ENCODE measurements around the gene STK25.

DNA sequence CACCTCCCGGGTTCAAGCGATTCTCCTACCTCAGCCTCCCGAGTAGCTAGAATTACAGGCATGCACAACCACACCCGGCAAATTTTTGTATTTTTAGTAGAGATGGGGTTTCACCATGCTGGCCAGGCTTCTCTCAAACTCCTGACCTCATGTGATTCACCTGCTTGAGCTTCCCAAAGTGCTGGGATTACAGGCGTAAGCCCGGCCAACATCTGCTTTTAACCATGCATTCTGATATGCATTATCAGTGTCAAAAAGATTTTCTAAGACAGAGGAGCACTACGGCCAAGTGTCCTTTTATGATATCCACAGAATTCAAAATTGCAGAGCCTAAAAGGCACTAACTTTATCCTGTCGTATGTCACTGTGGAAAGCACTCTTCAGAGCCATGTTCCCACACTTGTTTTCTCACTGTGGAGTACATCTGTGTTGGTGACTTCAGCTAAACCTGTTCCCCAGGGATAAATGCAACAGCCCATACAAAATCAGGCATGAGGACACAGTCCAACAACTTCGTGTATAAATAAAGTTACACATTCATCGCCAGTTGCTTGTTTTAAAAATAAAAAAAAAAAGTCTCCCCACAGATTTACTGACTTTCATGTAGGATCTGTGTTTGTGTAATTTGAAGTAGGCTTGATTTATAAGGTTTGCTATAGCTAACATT is 56.4 kb downstream of the STK25 start:
- TF ChIP-seq EZH2 (IDR thresholded peaks at IDR 0.05; ENCODE audit: borderline replicate concordance, low read depth, low read length, severe bottlenecking) (no peak), CTCF (IDR thresholded peaks at IDR 0.05; ENCODE audit: extremely low read depth in 1 of 2, insufficient read depth in 1 of 2, low read depth in 1 of 2, low read length in 2 of 2) (no peak), POLR2AphosphoS5 (IDR thresholded peaks at IDR 0.05; ENCODE audit: insufficient read depth, low read depth, low read length) (no peak), POLR2A (IDR thresholded peaks at IDR 0.05; ENCODE audit: low read depth, low read length) (no peak), FOS (IDR thresholded peaks at IDR 0.05; ENCODE audit: borderline replicate concordance, insufficient read depth, low read length) (no peak)
